SK-N-MC (cell line): Measurements from ENCODE around the gene HOXD8.

Experiments used
- EZH2 ChIP-seq: fragments of 200-600 bp; sonication (generic); IDR thresholded peaks from one replicate; pipeline ENCODE4 v1.6.1; 2017; ENCODE audit warnings: antibody characterized with exemption
- FOXP2 ChIP-seq: optimal IDR thresholded peaks from 2 replicates; pipeline ENCODE3; 2011; ENCODE audit warnings: mild to moderate bottlenecking, moderate library complexity; ENCODE audit not compliant: insufficient read depth; ENCODE audit errors: extremely low read length, control extremely low read depth
- POLR2AphosphoS5 ChIP-seq: IDR thresholded peaks from 2 replicates; pipeline ENCODE4 v1.6.1; 2012; ENCODE audit warnings: mild to moderate bottlenecking, low read depth, low read length, borderline replicate concordance

DNA sequence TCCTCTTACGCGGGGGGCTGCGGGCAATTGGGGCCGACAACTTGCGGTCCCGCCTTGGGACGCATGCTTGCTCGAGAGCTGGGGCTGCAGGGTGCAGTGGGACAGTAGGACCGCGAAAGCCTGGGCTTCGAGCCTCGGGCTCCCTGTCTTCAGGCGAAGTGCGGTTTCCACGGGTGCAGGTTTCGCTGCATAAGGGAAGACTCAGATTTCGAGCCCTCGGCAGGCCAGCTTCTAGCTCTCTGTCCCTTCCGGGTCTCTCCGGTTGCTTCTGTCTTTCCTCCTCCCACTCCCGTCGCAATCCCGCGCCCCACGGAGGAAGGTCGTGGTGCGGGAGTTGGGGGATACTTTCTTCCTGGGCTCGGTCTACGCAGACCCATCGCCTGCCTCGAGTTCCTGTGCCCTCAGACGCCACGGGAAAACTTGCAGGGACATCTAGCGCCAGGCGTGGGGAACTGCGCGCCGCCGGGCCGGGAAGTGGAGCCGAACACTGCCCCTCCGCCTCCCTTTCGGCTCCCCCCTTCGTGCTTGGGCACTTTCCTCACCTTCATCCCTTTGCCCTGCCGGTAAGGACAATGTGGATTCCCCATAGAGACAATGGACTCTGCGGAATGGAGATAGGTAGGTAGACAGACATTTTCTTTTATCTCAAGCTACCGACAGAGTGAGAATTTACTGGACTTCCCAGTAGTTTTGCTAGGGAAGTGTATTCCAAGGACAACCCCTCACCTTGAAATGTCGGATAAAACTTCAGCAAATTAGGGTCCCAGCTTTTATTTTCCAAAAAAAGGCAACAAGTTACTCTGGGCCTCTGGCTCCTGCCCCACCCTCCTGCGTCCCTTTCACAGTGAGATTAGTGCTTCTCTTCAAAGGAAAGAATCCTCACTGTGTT lies 41.2 kb upstream of the HOXD8 start:
- TF ChIP-seq POLR2AphosphoS5 (no peak), EZH2 (no peak), FOXP2 (no peak)
